CD4-positive, alpha-beta T cell treated with Interleukin-1 beta for 1 hour (primary cell): ENCODE measurements around the gene POLA2.
"Not testable (repeated sequence)": the region's sequence is repeated elsewhere in the genome, so short reads cannot be mapped to it uniquely, and the experiment has no call there.

Source experiments
- DNase-seq, 2 donors: peaks; one replicate each; pipeline ENCODE4 v3.0.0-alpha.2; 2020 to 2022

POLA2 gene

GRCh38 chr11:65310215-65310614 lies 48.5 kb downstream of the POLA2 start:
- DNase-seq = no peak

GRCh38 chr11:65310736-65311135 lies 49.0 kb downstream of the POLA2 start:
- no peak for DNase-seq

- DNase-seq = no peak
Observed at GRCh38 chr11:65311170-65311678, 49.5 kb downstream of the POLA2 start.

- DNase-seq = peak; percentile 73 to 75
Observed at GRCh38 chr11:65314501-65315203, 52.9 kb downstream of the POLA2 start, which contains the start of gene CDC42EP2. TSS of gene CDC42EP2 (plus strand) at chr11:65314866. CDS start at chr11:65320899, 6,033 bp downstream.

GRCh38 chr11:65315204-65315865 lies 53.6 kb downstream of the POLA2 start:
- peak; percentile 75 to 76 for DNase-seq

- no peak for DNase-seq
Observed at GRCh38 chr11:65315866-65316226, 54.1 kb downstream of the POLA2 start.

- DNase-seq = peak in 1 of 2 donors; percentile 31
Observed at GRCh38 chr11:65316227-65317024, 54.7 kb downstream of the POLA2 start.

GRCh38 chr11:65317025-65317786 lies 55.4 kb downstream of the POLA2 start:
- DNase-seq = no peak

- no peak for DNase-seq
Observed at GRCh38 chr11:65320386-65321075, 58.8 kb downstream of the POLA2 start.

GRCh38 chr11:65321076-65321475 lies 59.3 kb downstream of the POLA2 start:
- no peak for DNase-seq

- no peak for DNase-seq
Observed at GRCh38 chr11:65321828-65322485, 60.2 kb downstream of the POLA2 start.

- DNase-seq = no peak
Observed at GRCh38 chr11:65323813-65324212, 62.1 kb downstream of the POLA2 start.

- no peak for DNase-seq
Observed at GRCh38 chr11:65325435-65325834, 63.7 kb downstream of the POLA2 start.

GRCh38 chr11:65327021-65327420 lies 65.3 kb downstream of the POLA2 start:
- DNase-seq = no peak

GRCh38 chr11:65329478-65329877 lies 67.7 kb downstream of the POLA2 start:
- no peak for DNase-seq

- DNase-seq = peak; percentile 78 to 82
Observed at GRCh38 chr11:65329944-65330403, 68.2 kb downstream of the POLA2 start.

GRCh38 chr11:65330544-65330943 lies 68.8 kb downstream of the POLA2 start:
- DNase-seq = no peak

GRCh38 chr11:65332591-65332990 lies 70.8 kb downstream of the POLA2 start:
- not testable (repeated sequence) for DNase-seq

GRCh38 chr11:65334696-65335295 lies 73.0 kb downstream of the POLA2 start:
- DNase-seq = no peak

GRCh38 chr11:65338676-65339075 lies 76.9 kb downstream of the POLA2 start:
- no peak for DNase-seq

GRCh38 chr11:65340226-65340625 lies 78.5 kb downstream of the POLA2 start:
- no peak for DNase-seq
